ENCODE measurements around the gene MRPL10.
A peak's percentile ranks its signal among the peaks of the same experiment; 100 is the strongest.

MRPL10 gene

DNA sequence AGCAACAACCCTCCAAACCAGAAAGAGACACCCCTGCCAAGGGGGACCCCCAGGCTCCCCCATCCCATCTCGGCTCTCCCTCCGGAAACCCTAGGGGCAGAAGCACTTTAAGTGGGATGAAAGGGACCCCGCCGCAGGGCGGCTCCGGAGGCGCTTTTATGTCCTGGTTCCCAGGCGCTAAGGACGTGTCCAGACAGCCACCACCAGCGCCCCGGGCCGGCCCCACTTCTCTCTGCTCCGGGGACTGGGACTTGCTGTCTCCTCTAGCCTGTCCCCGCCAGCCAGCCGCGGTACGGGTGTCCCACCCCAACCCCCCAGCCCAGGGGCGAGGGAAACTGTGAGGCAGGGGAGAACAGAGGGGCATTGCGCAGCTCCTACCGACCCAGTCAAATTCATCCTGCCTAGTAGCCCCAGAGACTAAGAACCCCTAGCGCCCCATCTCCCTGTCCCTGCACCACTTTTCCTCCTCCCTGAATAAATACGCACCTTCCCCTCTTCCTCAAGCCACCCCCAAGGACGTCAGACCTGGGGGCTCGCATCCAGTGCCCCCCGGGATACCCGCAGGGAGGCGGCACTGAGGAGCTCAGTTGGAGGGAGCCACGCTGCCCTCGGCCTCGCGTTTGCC is 15.5 kb upstream of the MRPL10 start:
- no peak overlapping the region for H3K4me2 ChIP-seq (ENCODE audit: insufficient read depth, low read length)
- no peak overlapping the region for H2AFZ ChIP-seq (ENCODE audit: low read depth, low read length)
- TF ChIP-seq EZH2 (IDR thresholded peaks at IDR 0.05; ENCODE audit: borderline replicate concordance, low read depth, low read length, severe bottlenecking), result no peak
- TF ChIP-seq, protein P1, sequence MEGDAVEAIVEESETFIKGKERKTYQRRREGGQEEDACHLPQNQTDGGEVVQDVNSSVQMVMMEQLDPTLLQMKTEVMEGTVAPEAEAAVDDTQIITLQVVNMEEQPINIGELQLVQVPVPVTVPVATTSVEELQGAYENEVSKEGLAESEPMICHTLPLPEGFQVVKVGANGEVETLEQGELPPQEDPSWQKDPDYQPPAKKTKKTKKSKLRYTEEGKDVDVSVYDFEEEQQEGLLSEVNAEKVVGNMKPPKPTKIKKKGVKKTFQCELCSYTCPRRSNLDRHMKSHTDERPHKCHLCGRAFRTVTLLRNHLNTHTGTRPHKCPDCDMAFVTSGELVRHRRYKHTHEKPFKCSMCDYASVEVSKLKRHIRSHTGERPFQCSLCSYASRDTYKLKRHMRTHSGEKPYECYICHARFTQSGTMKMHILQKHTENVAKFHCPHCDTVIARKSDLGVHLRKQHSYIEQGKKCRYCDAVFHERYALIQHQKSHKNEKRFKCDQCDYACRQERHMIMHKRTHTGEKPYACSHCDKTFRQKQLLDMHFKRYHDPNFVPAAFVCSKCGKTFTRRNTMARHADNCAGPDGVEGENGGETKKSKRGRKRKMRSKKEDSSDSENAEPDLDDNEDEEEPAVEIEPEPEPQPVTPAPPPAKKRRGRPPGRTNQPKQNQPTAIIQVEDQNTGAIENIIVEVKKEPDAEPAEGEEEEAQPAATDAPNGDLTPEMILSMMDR (IDR thresholded peaks at IDR 0.05; ENCODE audit: borderline replicate concordance, extremely low read depth, low read length, poor library complexity, severe bottlenecking), result no peak
- ATAC-seq (ENCODE audit: insufficient read depth, low read depth), result no peak
- H3K79me2 ChIP-seq (ENCODE audit: insufficient read depth, low read length), result no peaks in the 10 kb centered on the region
- no peaks in the 10 kb centered on the region for H3K9me3 ChIP-seq (ENCODE audit: insufficient read depth, low read length, severe bottlenecking)
- no peaks in the 10 kb centered on the region for H4K20me1 ChIP-seq (ENCODE audit: insufficient read depth, low read length)
- no peak overlapping the region for H3K27ac ChIP-seq (ENCODE audit: low read length)
- H3K36me3 ChIP-seq (ENCODE audit: insufficient read depth, low read length), result no peaks in the 10 kb centered on the region
- no peak overlapping the region for H3K4me3 ChIP-seq (ENCODE audit: low read depth in 1 of 2, low read length in 2 of 2)
- peaks cover 4% of the 10 kb centered on the region for H3K4me1 ChIP-seq (ENCODE audit: insufficient read depth, low read length)
- no peak overlapping the region for H3K9ac ChIP-seq (ENCODE audit: low read depth, low read length)
- H3K27me3 ChIP-seq (ENCODE audit: insufficient read depth, low read length, poor library complexity), result peaks cover 25% of the 10 kb centered on the region
- DNase-seq, result no peak

DNA sequence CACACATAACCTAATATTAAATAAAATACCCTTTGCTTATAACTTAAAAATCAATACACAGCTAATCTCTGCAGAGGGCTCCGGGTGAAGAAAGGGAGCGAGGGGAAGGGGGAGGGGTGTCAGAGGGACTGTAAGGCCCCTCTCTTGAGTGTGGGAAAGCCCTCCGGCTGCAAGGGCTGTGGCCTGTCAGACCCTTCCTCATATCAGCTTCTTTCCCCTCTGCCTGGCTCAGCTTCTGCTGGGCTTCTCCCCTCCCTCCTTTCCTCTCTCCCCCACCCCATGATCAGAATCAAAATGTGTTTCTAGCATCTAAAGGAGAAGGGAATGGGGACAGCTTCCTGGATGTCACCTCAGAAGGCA is 14.4 kb upstream of the MRPL10 start:
- Histone ChIP-seq H3K9me3 (ENCODE audit: insufficient read depth, low read length, severe bottlenecking) (no peaks in the 10 kb centered on the region), H4K20me1 (ENCODE audit: insufficient read depth, low read length) (no peaks in the 10 kb centered on the region), H3K36me3 (ENCODE audit: insufficient read depth, low read length) (no peaks in the 10 kb centered on the region), H3K4me1 (ENCODE audit: insufficient read depth, low read length) (peaks cover 12% of the 10 kb centered on the region), H2AFZ (ENCODE audit: low read depth, low read length) (no peak overlapping the region), H3K4me2 (ENCODE audit: insufficient read depth, low read length) (no peak overlapping the region), H3K27ac (ENCODE audit: low read length) (no peak overlapping the region), H3K9ac (ENCODE audit: low read depth, low read length) (no peak overlapping the region), H3K4me3 (ENCODE audit: low read depth in 1 of 2, low read length in 2 of 2) (no peak overlapping the region), H3K27me3 (ENCODE audit: insufficient read depth, low read length, poor library complexity) (peaks cover 24% of the 10 kb centered on the region), H3K79me2 (ENCODE audit: insufficient read depth, low read length) (no peaks in the 10 kb centered on the region)
- ATAC-seq (ENCODE audit: insufficient read depth, low read depth) (no peak), DNase-seq (no peak)
- no peak for TF ChIP-seq EZH2 (IDR thresholded peaks at IDR 0.05; ENCODE audit: borderline replicate concordance, low read depth, low read length, severe bottlenecking)
- TF ChIP-seq, protein P1 (IDR thresholded peaks at IDR 0.05; ENCODE audit: borderline replicate concordance, extremely low read depth, low read length, poor library complexity, severe bottlenecking), result no peak

DNA sequence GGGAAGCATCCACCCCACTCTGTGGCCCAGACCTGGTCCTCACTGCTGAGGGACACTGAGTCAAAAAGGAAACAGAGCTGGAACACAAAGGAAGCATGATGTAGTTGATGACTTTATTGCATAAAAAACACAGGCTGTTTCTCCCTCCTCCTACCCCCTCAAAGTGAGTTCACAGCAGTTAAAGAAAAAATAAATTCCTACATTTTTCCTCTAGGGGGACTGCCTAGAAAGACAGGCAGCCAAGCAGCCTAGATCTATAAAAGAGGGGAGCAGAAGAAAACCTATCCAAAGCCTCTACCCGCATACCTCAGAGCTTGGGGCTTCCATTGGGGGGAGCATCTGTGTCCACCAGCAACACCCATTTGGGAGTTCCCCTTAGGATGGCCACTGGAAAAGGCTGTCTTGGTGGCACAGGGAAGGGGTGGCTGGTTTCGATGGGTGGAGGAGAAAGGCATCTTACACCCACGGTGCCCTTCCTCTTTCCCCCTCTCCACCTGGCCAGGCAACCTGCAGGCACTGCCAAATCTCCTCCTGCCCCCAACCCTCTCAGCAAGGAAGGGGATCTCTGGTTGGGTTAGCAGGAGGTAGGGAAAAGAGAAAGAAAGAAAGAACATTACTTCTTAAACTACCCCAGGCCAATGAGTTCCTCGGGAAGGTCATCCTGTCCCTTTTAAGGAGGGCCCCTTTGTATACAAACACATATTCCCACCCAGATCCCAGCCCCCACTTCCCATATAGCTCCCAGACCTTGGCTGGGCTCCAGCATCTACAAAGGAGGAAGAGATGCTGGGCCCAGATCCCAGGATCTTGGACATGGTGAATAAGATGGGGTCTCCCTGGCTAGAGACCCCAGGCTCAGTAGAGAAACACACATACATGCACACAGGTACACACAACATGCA is 13.7 kb upstream of the MRPL10 start:
- Histone ChIP-seq H3K27me3 (ENCODE audit: insufficient read depth, low read length, poor library complexity) (peaks cover 17% of the 10 kb centered on the region), H3K4me3 (ENCODE audit: low read depth in 1 of 2, low read length in 2 of 2) (no peak overlapping the region), H3K27ac (ENCODE audit: low read length) (no peak overlapping the region), H3K9me3 (ENCODE audit: insufficient read depth, low read length, severe bottlenecking) (no peaks in the 10 kb centered on the region), H2AFZ (ENCODE audit: low read depth, low read length) (no peak overlapping the region; the same call in 1 of the 2 replicates), H3K36me3 (ENCODE audit: insufficient read depth, low read length) (no peaks in the 10 kb centered on the region), H3K9ac (ENCODE audit: low read depth, low read length) (no peak overlapping the region), H3K79me2 (ENCODE audit: insufficient read depth, low read length) (peaks cover 5% of the 10 kb centered on the region), H3K4me2 (ENCODE audit: insufficient read depth, low read length) (no peak overlapping the region), H4K20me1 (ENCODE audit: insufficient read depth, low read length) (no peaks in the 10 kb centered on the region), H3K4me1 (ENCODE audit: insufficient read depth, low read length) (peaks cover 18% of the 10 kb centered on the region)
- ATAC-seq (ENCODE audit: insufficient read depth, low read depth) (no peak), DNase-seq (no peak)
- TF ChIP-seq, protein P1 (IDR thresholded peaks at IDR 0.05; ENCODE audit: borderline replicate concordance, extremely low read depth, low read length, poor library complexity, severe bottlenecking), result peak; percentile 32
- no peak for TF ChIP-seq EZH2 (IDR thresholded peaks at IDR 0.05; ENCODE audit: borderline replicate concordance, low read depth, low read length, severe bottlenecking)

All from DND-41 (cell line).